Type B pancreatic cell (in vitro differentiated cells): ENCODE measurements around the gene PPP1R16B. TPM values are rescaled to one million over a fixed set of nuclear protein-coding genes. Genes with fewer than 3 reads are reported as not detected.
A peak's percentile ranks its signal among the peaks of the same experiment; 100 is the strongest.

Source experiments
- DNase-seq: peaks from one replicate; pipeline ENCODE4 v3.0.0; 2021; ENCODE audit warnings: mixed read lengths; ENCODE audit not compliant: unreplicated experiment; ENCODE audit errors: extremely low spot score
- H3K27ac Mint-ChIP-seq: 2 replicates; pipeline ENCODE4 v1.8.0; 2021; ENCODE audit warnings: mild to moderate bottlenecking, mixed read lengths
- H3K27me3 Mint-ChIP-seq: 2 replicates; pipeline ENCODE4 v1.8.0; 2021; ENCODE audit warnings: mixed read lengths
- H3K36me3 Mint-ChIP-seq: 2 replicates; pipeline ENCODE4 v1.8.0; 2021; ENCODE audit warnings: mixed read lengths
- H3K4me1 Mint-ChIP-seq: one replicate; pipeline ENCODE4 v1.8.0; 2021; ENCODE audit warnings: mixed read lengths; ENCODE audit not compliant: unreplicated experiment
- H3K4me3 Mint-ChIP-seq: 2 replicates; pipeline ENCODE4 v1.8.0; 2021; ENCODE audit warnings: mild to moderate bottlenecking, mixed read lengths
- H3K9me3 Mint-ChIP-seq: 2 replicates; pipeline ENCODE4 v1.8.0; 2021; ENCODE audit warnings: mixed read lengths
- total RNA-seq: library from RNA; stranded (reverse); gene quantifications from 2 replicates; pipeline ENCODE4 v1.2.1, GENCODE V29; 2021; ENCODE audit warnings: low replicate concordance
- TF ChIP-seq, protein P1 (sequence below): fragments of 200-600 bp; sonication (generic); conservative IDR thresholded peaks from 2 replicates; pipeline ENCODE4 v1.5.0; 2021; ENCODE audit warnings: antibody characterized with exemption, mild to moderate bottlenecking

The PPP1R16B gene
- total RNA-seq, 1 donor from 2014 or later: 0.31 TPM

- TF ChIP-seq, protein P1, sequence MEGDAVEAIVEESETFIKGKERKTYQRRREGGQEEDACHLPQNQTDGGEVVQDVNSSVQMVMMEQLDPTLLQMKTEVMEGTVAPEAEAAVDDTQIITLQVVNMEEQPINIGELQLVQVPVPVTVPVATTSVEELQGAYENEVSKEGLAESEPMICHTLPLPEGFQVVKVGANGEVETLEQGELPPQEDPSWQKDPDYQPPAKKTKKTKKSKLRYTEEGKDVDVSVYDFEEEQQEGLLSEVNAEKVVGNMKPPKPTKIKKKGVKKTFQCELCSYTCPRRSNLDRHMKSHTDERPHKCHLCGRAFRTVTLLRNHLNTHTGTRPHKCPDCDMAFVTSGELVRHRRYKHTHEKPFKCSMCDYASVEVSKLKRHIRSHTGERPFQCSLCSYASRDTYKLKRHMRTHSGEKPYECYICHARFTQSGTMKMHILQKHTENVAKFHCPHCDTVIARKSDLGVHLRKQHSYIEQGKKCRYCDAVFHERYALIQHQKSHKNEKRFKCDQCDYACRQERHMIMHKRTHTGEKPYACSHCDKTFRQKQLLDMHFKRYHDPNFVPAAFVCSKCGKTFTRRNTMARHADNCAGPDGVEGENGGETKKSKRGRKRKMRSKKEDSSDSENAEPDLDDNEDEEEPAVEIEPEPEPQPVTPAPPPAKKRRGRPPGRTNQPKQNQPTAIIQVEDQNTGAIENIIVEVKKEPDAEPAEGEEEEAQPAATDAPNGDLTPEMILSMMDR: no peak
- peaks cover 10% of the 10 kb centered on the region for H3K36me3 Mint-ChIP-seq
- DNase-seq: no peak
- peaks cover 15% of the 10 kb centered on the region for H3K4me1 Mint-ChIP-seq
- H3K9me3 Mint-ChIP-seq: no peaks in the 10 kb centered on the region
- no peak overlapping the region for H3K4me3 Mint-ChIP-seq
- H3K27ac Mint-ChIP-seq: peak overlapping the region; percentile 27
- no peaks in the 10 kb centered on the region for H3K27me3 Mint-ChIP-seq
These were observed 164.2 kb downstream of the PPP1R16B start for GRCh38 chr20:38969708-38970107.

- H3K27ac Mint-ChIP-seq: peak overlapping the region; percentile 27
- DNase-seq: no peak
- no peak overlapping the region for H3K4me3 Mint-ChIP-seq
These were observed 164.8 kb downstream of the PPP1R16B start for GRCh38 chr20:38970302-38970701.

More at GRCh38 chr20:38970302-38970701, 164.8 kb downstream of the PPP1R16B start:
- TF ChIP-seq, protein P1: no peak
- no peaks in the 10 kb centered on the region for H3K9me3 Mint-ChIP-seq
- H3K27me3 Mint-ChIP-seq: no peaks in the 10 kb centered on the region
- H3K4me1 Mint-ChIP-seq: peaks cover 15% of the 10 kb centered on the region
- peaks cover 10% of the 10 kb centered on the region for H3K36me3 Mint-ChIP-seq

Other genes starting within 250 kb of the PPP1R16B start
- gene ADIG, start 224.5 kb upstream of the PPP1R16B start, total RNA-seq: not detected in 2 replicates
- 1.7 and 1.9 TPM in 2 replicates for gene ARHGAP40, start 203.9 kb upstream of the PPP1R16B start, total RNA-seq
- not detected in 2 replicates for gene SLC32A1, start 81.2 kb upstream of the PPP1R16B start, total RNA-seq
- gene ACTR5, start 57.2 kb upstream of the PPP1R16B start, total RNA-seq: 5.7 and 9.1 TPM in 2 replicates
- gene FAM83D, start 120.7 kb downstream of the PPP1R16B start, total RNA-seq: 11.7 and 23.1 TPM in 2 replicates
- gene DHX35, start 156.6 kb downstream of the PPP1R16B start, total RNA-seq: 7.1 and 14.0 TPM in 2 replicates